Ishikawa (cell line): ENCODE data around the gene SLC6A20.

Experiments
- CREB1 ChIP-seq: IDR thresholded peaks from 2 replicates; pipeline ENCODE4 v1.6.1; 2012; ENCODE audit warnings: low read depth
- EGR1 ChIP-seq: IDR thresholded peaks from 2 replicates; pipeline ENCODE4 v1.6.1; 2012
- EP300 ChIP-seq: IDR thresholded peaks from 2 replicates; pipeline ENCODE4 v1.6.1; 2012; ENCODE audit warnings: borderline replicate concordance
- FOXM1 ChIP-seq: IDR thresholded peaks from 2 replicates; pipeline ENCODE4 v1.6.1; 2012; ENCODE audit warnings: low read depth, borderline replicate concordance
- MAX ChIP-seq: IDR thresholded peaks from 2 replicates; pipeline ENCODE4 v1.6.1; 2012
- RAD21 ChIP-seq: IDR thresholded peaks from 2 replicates; pipeline ENCODE4 v1.6.1; 2012; ENCODE audit warnings: low read depth
- TCF12 ChIP-seq: IDR thresholded peaks from 2 replicates; pipeline ENCODE4 v1.6.1; 2012; ENCODE audit warnings: low read depth
- TF ChIP-seq, protein P1 (sequence below): IDR thresholded peaks from 2 replicates; pipeline ENCODE4 v1.6.1; 2012; ENCODE audit warnings: low read depth, mild to moderate bottlenecking

DNA sequence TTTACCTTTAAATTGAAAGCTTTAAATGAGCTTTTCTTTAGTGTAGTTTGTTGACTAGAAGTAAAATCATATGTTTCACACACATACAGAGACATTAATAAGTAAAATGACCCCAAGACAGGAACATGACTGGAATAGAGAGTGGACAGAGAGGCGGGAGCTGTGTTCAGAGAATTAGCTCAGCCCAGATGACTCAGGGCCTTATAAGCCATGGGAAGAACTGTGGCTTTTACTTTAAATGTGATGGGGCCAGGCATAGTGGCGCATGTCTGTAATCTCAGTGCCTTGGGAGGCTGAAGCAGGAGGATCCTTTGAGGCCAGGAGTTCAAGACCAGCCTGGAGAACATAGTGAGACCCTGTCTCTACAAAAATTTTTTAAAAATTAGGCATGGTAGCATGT, 80.4 kb downstream of the SLC6A20 start:
- TF ChIP-seq CREB1, result no peak
- TF ChIP-seq, protein P1, sequence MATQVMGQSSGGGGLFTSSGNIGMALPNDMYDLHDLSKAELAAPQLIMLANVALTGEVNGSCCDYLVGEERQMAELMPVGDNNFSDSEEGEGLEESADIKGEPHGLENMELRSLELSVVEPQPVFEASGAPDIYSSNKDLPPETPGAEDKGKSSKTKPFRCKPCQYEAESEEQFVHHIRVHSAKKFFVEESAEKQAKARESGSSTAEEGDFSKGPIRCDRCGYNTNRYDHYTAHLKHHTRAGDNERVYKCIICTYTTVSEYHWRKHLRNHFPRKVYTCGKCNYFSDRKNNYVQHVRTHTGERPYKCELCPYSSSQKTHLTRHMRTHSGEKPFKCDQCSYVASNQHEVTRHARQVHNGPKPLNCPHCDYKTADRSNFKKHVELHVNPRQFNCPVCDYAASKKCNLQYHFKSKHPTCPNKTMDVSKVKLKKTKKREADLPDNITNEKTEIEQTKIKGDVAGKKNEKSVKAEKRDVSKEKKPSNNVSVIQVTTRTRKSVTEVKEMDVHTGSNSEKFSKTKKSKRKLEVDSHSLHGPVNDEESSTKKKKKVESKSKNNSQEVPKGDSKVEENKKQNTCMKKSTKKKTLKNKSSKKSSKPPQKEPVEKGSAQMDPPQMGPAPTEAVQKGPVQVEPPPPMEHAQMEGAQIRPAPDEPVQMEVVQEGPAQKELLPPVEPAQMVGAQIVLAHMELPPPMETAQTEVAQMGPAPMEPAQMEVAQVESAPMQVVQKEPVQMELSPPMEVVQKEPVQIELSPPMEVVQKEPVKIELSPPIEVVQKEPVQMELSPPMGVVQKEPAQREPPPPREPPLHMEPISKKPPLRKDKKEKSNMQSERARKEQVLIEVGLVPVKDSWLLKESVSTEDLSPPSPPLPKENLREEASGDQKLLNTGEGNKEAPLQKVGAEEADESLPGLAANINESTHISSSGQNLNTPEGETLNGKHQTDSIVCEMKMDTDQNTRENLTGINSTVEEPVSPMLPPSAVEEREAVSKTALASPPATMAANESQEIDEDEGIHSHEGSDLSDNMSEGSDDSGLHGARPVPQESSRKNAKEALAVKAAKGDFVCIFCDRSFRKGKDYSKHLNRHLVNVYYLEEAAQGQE, result no peak
- no peak for TF ChIP-seq EGR1
- no peak for TF ChIP-seq FOXM1
- no peak for TF ChIP-seq RAD21
- TF ChIP-seq MAX, result no peak
- no peak for TF ChIP-seq EP300
- no peak for TF ChIP-seq TCF12
